T-helper 17 cell (primary cell): ENCODE measurements around the gene NMT1. TPM values are rescaled to one million over a fixed set of nuclear protein-coding genes. Genes with fewer than 3 reads are reported as not detected.
A peak's percentile ranks its signal among the peaks of the same experiment; 100 is the strongest.
"Not testable (repeated sequence)": the region's sequence is repeated elsewhere in the genome, so short reads cannot be mapped to it uniquely, and the experiment has no call there.

ENCODE experiments used
- ATAC-seq: fragments of 150-1000 bp; cut with Tn5 transposase; 2 replicates; pipeline ENCODE4 v1.10.0; 2021; ENCODE audit warnings: mild to moderate bottlenecking, moderate library complexity
- DNase-seq, 3 donors: peaks; one replicate each; pipeline versions ENCODE4 v3.0.0 to v3.0.0-alpha.2; 2020 to 2021
- H3K9me3 ChIP-seq: one replicate; pipeline ENCODE4 v1.7.0; 2013; ENCODE audit warnings: low read length, mild to moderate bottlenecking; ENCODE audit not compliant: control insufficient read depth, poor library complexity, severe bottlenecking
- H3K27ac Mint-ChIP-seq: one replicate; pipeline ENCODE4 v1.8.0; 2022; ENCODE audit warnings: mild to moderate bottlenecking, moderate library complexity, mixed read lengths
- H3K27me3 Mint-ChIP-seq: one replicate; pipeline ENCODE4 v1.8.0; 2022; ENCODE audit warnings: mixed read lengths
- H3K36me3 Mint-ChIP-seq: one replicate; pipeline ENCODE4 v1.8.0; 2022; ENCODE audit warnings: low read depth, mixed read lengths
- H3K4me1 Mint-ChIP-seq: one replicate; pipeline ENCODE4 v1.8.0; 2022; ENCODE audit warnings: mild to moderate bottlenecking, mixed read lengths
- H3K4me3 Mint-ChIP-seq: one replicate; pipeline ENCODE4 v1.8.0; 2022; ENCODE audit warnings: mild to moderate bottlenecking, moderate library complexity, mixed read lengths
- total RNA-seq, 4 donors: library from RNA in 2 of 4; stranded (reverse) in 2 of 4; gene quantifications; one replicate each; pipeline ENCODE4 v1.2.3 and lab custom pipeline; 2022 to 2026

NMT1 gene
- total RNA-seq, 2 donors from 2014 or later, result 78.2 to 85.9 TPM

DNA sequence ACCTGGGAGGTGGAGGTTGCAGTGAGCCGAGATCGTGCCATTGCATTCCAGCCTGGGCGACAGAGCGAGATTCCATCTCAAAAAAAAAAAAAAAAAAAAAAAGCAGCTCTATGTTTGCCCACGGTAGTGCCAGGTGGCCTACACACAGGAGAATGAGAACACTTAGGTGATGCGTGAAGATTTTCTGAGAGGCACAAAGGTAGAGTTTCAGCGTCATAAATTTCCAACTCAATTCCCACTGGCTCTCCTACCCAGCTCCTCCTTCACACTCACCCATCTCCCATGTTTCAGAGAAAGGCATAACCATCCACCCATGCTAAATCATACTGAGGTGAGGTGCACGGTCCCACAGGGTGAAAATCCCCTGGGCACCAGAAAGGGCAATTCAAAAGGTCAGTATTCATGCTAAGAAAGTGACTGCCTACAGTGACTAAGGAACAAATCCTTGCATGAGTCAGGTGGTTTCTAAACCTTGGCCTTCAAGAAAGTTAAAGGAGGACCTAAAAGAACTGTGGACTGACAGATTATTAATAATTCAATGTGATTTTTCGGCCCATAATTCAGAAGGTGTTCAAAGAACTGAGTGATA, 14.5 kb upstream of the NMT1 start:
- no peak overlapping the region for H3K4me3 Mint-ChIP-seq
- no peak overlapping the region for H3K27ac Mint-ChIP-seq

DNA sequence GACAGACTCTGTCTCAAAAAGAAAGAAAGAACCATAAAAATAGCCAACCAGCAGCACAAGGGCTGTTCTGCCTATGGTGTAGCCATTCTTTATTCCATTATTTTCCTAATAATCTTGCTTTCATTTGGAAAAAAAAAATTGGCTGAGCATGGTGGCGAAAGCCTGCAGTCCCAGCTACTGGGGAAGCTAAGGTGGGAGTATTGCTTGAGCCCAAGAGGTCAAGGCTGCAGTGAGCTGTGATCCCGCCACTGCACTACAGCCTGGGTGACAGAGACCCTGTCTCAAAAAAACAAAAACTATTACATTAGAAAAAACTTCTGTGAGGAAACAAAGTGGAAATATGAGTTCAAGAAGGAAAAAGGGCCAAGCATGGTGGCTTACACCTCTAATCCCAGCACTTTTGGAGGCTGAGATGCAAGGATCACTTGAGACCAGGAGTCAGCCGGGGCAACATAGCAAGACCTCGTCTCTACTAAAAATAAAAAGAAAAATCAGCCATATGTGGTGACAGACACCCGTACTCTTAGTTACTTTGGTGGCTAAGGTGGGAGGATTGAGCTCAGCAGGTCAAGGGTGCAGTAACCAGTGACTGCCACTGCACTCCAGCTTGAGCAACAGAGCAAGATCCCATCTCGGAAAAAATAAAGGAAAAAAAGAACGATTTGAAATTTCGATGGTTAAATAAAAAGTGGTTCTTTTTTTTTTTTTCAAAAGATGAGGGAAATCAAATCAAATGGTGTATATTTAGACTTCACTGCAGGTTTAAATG, 12.1 kb upstream of the NMT1 start:
- H3K27me3 Mint-ChIP-seq, result no peaks in the 10 kb centered on the region

More for the DNA sequence above, 14.5 kb upstream of the NMT1 start:
- peaks cover 23% of the 10 kb centered on the region for H3K4me1 Mint-ChIP-seq
- DNase-seq (no peak), ATAC-seq (no peak)
- no peaks in the 10 kb centered on the region for H3K9me3 ChIP-seq
- no peaks in the 10 kb centered on the region for H3K36me3 Mint-ChIP-seq
- H3K27me3 Mint-ChIP-seq, result no peaks in the 10 kb centered on the region

DNA sequence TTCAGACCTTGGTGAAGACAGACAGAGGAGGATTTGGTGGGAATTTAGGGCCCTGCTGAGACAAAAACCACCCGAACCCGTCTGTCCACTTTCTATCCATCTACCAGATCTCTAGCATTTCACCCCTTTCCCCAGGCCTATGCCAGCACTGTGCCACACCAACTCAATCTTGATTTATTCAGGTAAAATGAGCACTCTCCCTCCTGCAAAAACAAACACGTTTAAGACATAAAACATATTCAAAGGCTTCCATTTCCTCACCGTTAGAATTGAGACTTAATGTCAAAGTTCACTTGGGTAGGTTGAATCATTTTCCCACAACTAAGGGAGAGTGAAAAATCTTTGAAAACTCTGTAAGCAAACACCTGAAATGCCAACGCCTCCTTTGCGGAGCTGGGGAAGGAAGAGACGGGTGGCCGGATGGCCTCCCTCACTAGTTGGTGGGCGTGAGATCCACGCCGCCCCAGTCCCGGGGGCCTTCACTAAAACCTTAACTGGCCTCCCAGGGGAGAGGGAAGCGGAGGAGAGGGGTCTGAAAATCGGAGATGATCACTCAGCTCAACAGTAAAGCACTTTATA, 10.5 kb upstream of the NMT1 start:
- peak overlapping the region; percentile 97 for H3K27ac Mint-ChIP-seq
- no peaks in the 10 kb centered on the region for H3K36me3 Mint-ChIP-seq
- peak in 2 of 3 donors; percentile 13 to 17 for DNase-seq
- peak overlapping the region; percentile 94 for H3K4me3 Mint-ChIP-seq
- ATAC-seq, result no peak
- peaks cover 22% of the 10 kb centered on the region for H3K4me1 Mint-ChIP-seq
- H3K9me3 ChIP-seq, result no peaks in the 10 kb centered on the region
- H3K27me3 Mint-ChIP-seq, result no peaks in the 10 kb centered on the region

More for the DNA sequence above, 12.1 kb upstream of the NMT1 start:
- Mint-ChIP-seq H3K27ac (peak overlapping the region; percentile 97), H3K36me3 (no peaks in the 10 kb centered on the region), H3K4me1 (peaks cover 21% of the 10 kb centered on the region), H3K4me3 (peak overlapping the region; percentile 7)
- DNase-seq (no peak), ATAC-seq (no peak)
- no peaks in the 10 kb centered on the region for H3K9me3 ChIP-seq

DNA sequence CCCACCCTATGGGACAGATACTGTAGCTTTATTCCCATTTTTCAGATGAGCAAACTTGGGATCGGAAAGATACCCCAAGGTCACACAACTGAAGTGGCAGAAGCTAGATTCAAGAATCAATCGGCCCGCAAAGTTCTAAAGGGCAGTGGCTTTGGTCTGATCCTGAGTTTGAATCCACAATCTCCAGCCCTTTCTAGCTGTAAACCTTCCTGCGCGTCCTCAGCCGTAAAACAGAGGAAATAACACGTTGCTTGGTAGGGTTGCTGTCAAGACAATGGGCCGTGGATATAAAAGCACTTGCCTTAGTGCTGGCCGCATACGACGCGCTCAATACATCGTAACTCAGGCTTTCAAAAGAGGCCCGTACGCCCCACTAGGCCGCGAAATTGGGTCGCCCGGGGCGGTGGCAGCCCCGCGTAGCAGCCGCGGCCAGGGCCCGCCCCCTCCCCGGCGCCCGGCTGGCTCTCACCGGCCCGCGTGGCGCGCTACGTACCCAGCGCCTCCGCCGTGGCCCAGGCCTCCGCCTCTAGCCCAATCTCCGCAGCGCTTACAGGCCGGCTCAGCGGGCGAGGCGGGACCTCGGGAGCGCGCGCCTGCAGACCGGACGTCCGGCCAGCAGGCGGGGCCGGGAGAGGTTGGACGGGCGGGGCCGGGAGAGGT, 9.9 kb upstream of the NMT1 start, which contains the start of gene DCAKD:
Gene DCAKD (minus strand): TSS at position 573 of the 660 bp plus-strand sequence. CDS start 16,747 bp downstream, outside the sequence.
- peaks cover 23% of the 10 kb centered on the region for H3K4me1 Mint-ChIP-seq
- peak within 1 kb of the TSS; percentile 94 for H3K4me3 Mint-ChIP-seq
- DNase-seq (peak; percentile 84 to 91 (median 90)), ATAC-seq (peak; percentile 97)
- H3K9me3 ChIP-seq, result no peaks in the 10 kb centered on the region
- H3K27ac Mint-ChIP-seq, result peak within 1 kb of the TSS; percentile 97
- H3K36me3 Mint-ChIP-seq, result no peaks in the 10 kb centered on the region
- H3K27me3 Mint-ChIP-seq, result no peaks in the 10 kb centered on the region

DNA sequence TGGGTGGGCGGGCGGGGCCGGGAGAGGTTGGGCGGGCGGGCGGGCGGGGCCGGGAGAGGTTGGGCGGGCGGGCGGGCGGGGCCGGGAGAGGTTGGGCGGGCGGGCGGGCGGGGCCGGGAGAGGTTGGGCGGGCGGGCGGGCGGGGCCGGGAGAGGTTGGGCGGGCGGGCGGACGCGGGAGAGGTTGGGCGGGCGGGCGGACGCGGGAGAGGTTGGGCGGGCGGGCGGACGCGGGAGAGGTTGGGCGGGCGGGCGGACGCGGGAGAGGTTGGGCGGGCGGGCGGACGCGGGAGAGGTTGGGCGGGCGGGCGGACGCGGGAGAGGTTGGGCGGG, 9.4 kb upstream of the NMT1 start:
- not testable (repeated sequence) for H3K27me3 Mint-ChIP-seq, H3K36me3 Mint-ChIP-seq, ATAC-seq, H3K27ac Mint-ChIP-seq, DNase-seq, H3K9me3 ChIP-seq
- Mint-ChIP-seq H3K4me1 (peaks cover 23% of the 10 kb centered on the region), H3K4me3 (peak overlapping the region; percentile 94)

DNA sequence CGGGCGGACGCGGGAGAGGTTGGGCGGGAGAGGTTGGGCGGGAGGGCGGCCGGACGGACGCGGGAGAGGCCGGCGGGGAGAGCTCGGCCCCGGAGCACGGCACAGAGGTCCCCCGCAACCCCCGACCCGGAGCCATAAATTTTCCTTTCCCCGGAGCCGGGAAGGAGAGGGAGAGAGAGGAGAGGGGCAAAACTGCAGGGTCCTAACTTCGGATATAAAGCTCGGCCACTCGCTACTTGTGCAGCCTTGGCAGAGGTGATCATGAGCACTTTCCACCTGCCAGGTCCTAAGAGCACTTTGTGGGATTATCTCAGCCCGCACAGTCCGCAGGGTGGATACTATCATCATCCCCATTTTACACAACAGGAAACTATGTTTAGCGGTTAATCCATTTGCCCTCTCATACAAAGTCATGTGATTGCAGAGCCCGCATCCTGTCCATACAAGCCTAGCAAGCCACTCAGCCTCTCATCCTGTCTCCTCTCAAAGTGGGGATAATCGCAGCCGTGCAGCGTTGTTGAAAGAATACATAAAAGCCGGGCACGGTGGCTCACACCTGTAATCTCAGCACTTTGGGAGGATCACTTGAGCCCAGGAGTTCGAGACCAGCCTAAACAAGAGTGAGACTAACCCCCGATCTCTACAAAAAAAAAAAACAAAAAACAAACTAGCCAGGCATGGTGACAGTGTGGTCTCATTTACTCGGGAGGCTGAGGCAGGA, 8.9 kb upstream of the NMT1 start:
- peak in 2 of 3 donors; percentile 15 to 30 for DNase-seq
- no peaks in the 10 kb centered on the region for H3K9me3 ChIP-seq
- no peaks in the 10 kb centered on the region for H3K36me3 Mint-ChIP-seq
- H3K27me3 Mint-ChIP-seq, result no peaks in the 10 kb centered on the region
- peak; percentile 5 for ATAC-seq
- H3K4me1 Mint-ChIP-seq, result peaks cover 23% of the 10 kb centered on the region
- peak overlapping the region; percentile 78 for H3K27ac Mint-ChIP-seq
- peak overlapping the region; percentile 63 for H3K4me3 Mint-ChIP-seq

DNA sequence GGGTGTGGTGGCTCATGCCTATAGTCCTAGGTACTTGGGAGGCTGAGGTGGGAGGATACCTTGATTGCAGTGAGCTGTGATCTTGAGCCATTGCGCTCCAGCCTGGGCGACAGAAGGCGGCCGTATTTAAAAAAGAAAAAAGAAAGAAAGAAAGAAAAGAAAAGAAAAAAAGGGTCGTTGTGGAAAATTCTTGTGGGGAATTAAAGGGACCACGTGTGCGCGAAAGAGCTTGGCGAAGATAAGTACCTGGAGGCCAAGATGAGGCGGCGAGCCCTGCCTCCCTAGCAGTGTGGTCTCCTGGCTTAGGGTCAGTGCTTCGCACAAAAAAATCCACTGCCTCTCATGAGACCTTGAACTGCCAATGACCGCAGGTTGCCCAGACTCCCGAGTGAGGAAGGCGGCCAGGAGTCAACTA, 728 bp upstream of the NMT1 start:
- peak overlapping the region; percentile 93 for H3K4me3 Mint-ChIP-seq
- ATAC-seq, result no peak
- no peaks in the 10 kb centered on the region for H3K36me3 Mint-ChIP-seq
- H3K4me1 Mint-ChIP-seq, result peaks cover 19% of the 10 kb centered on the region
- DNase-seq, result no peak
- H3K27me3 Mint-ChIP-seq, result no peaks in the 10 kb centered on the region
- H3K9me3 ChIP-seq, result no peaks in the 10 kb centered on the region
- H3K27ac Mint-ChIP-seq, result peak overlapping the region; percentile 96

DNA sequence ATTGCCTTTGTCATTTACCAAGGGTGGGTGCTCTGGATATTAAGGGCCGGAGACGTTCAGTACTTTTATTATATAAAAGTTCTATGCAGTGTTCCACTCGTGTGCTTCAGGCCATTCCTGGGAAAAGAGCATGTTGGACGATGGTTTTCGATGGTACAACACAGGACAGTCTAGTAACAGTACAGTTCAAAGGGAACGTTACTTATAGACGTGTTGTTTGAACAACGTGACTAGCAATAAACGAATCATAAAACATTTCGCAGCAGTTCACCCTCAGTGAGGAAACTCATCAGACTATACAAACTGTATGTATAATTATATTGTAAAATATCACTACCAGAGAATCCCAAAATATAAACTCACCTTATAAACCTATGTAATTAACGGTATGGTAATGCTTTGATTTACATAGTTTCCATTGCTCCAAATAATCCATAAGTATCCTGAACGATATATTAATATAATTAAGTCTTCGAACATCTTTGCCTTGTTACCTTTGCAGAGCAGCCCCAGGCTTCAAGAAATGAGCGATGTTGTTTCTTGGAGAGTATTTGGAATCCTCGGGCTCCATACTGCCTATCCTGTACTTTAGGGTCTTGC, 589 bp downstream of the NMT1 start:
- H3K4me1 Mint-ChIP-seq, result peaks cover 16% of the 10 kb centered on the region
- no peaks in the 10 kb centered on the region for H3K27me3 Mint-ChIP-seq
- no peaks in the 10 kb centered on the region for H3K36me3 Mint-ChIP-seq
- no peaks in the 10 kb centered on the region for H3K9me3 ChIP-seq
- peak overlapping the region; percentile 96 for H3K27ac Mint-ChIP-seq
- ATAC-seq, result no peak
- no peak for DNase-seq
- peak overlapping the region; percentile 93 for H3K4me3 Mint-ChIP-seq

DNA sequence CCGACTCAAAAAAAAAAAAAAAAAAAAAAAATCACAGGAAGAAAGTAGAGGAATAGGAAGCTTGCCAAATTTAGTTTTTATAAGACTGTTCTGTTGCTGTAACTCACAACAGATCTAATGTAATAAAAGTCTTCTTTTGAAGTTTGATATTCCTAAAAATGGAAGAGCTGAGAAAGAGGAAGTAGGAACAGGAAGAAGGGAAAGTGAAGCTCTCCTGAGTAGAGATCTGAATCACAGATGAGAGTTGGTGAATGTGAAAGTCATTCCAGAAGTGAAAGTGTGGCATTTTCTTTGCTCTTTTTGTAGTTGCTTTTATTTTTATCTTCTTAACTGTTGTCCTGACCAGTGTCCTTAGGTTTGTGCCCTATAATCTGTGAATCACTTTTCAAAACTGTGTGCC, 2.1 kb downstream of the NMT1 start:
- DNase-seq, result no peak
- H3K36me3 Mint-ChIP-seq, result no peaks in the 10 kb centered on the region
- peaks cover 16% of the 10 kb centered on the region for H3K4me1 Mint-ChIP-seq
- no peaks in the 10 kb centered on the region for H3K27me3 Mint-ChIP-seq
- no peak for ATAC-seq
- no peak overlapping the region for H3K27ac Mint-ChIP-seq
- H3K4me3 Mint-ChIP-seq, result peak overlapping the region; percentile 50
- no peaks in the 10 kb centered on the region for H3K9me3 ChIP-seq

DNA sequence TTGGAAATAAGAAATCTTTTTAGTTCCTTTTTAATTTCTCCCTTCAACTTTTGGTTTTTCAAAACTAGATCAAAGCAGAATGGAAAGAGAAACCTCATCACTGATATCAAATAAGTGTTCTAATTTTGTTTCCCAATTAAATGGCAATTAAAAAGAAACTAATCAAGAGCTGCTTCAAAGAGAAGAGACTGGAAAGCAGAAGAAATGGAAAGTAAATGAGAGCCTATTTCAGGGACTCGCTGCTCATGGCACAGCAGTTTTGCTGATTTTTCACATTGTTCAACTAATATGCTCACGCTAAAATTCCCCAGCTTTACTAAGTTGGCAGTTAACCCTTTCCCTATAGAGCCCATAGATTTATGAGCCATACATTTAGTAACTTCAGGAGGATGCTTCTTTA, 6.5 kb downstream of the NMT1 start:
- Mint-ChIP-seq H3K4me1 (peaks cover 8% of the 10 kb centered on the region), H3K36me3 (no peaks in the 10 kb centered on the region)

DNA sequence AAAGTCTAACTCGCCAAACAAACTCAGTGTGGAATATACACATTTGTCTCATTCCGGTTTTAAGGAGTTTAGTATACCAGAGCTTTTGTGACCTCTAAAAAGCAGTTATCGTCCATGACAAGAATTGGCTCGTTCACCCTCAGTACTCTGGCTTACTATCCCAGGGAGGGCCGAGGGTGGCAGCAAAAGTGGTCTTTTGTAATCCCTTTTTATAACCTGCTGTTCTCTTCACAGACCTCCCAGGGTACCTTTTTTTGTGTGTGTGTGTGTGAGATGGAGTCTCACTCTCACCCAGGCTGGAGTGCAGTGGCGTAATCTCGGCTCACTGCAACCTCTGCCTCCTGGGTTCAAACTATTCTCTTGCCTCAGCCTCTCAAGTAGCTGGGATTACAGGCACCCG, 8.9 kb downstream of the NMT1 start:
- DNase-seq, result no peak
- Mint-ChIP-seq H3K36me3 (no peaks in the 10 kb centered on the region), H3K4me1 (peaks cover 7% of the 10 kb centered on the region), H3K27ac (peak overlapping the region; percentile 67), H3K27me3 (no peaks in the 10 kb centered on the region), H3K4me3 (no peak overlapping the region)
- ATAC-seq, result no peak
- H3K9me3 ChIP-seq, result no peaks in the 10 kb centered on the region

More for the DNA sequence above, 6.5 kb downstream of the NMT1 start:
- DNase-seq (no peak), ATAC-seq (no peak)
- no peak overlapping the region for H3K4me3 Mint-ChIP-seq
- H3K9me3 ChIP-seq, result no peaks in the 10 kb centered on the region
- H3K27me3 Mint-ChIP-seq, result no peaks in the 10 kb centered on the region
- peak overlapping the region; percentile 27 for H3K27ac Mint-ChIP-seq

DNA sequence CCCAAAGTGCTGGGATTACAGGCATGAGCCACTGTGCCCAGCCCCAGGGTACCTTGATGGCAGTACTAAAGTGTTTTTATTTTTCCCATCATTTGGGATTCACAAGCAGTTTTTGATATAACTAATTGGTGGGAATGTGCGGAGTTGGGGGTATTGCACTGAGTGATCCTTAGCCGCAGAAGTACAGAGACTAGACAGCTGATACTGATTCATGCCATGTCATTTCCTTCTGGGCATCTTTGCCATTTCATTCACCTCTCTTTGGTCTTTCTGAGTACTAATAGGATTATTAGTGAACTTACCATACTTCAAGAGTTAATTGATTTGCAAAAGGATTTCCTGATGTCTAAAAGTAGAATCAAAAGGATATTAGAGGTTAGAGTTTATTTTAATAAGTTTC, 9.7 kb downstream of the NMT1 start:
- H3K36me3 Mint-ChIP-seq, result no peaks in the 10 kb centered on the region
- peak overlapping the region; percentile 67 for H3K27ac Mint-ChIP-seq
- DNase-seq (no peak), ATAC-seq (no peak)
- peaks cover 7% of the 10 kb centered on the region for H3K4me1 Mint-ChIP-seq
- H3K4me3 Mint-ChIP-seq, result no peak overlapping the region
- H3K9me3 ChIP-seq, result no peaks in the 10 kb centered on the region
- no peaks in the 10 kb centered on the region for H3K27me3 Mint-ChIP-seq
